ENCODE data around the gene ISCU. TPM values are rescaled to one million over a fixed set of nuclear protein-coding genes. Genes with fewer than 3 reads are reported as not detected.

The ISCU gene
- total RNA-seq, 1 experiment from 2014 or later, result 86.9 TPM

GRCh38 chr12:108602209-108602705 lies 39.9 kb downstream of the ISCU start:
- POLR2A ChIA-PET, result no interaction called here
- Histone ChIP-seq H3K4me1 (no peaks in the 10 kb centered on the region), H3K27me3 (replicated peaks; ENCODE audit: control insufficient read depth, insufficient read depth, low read length) (no peaks in the 10 kb centered on the region), H3K4me3 (ENCODE audit: low read depth, low read length) (no peak overlapping the region), H3K9me3 (no peaks in the 10 kb centered on the region), H3K36me3 (ENCODE audit: control insufficient read depth, insufficient read depth, low read length) (no peaks in the 10 kb centered on the region)
- Mint-ChIP-seq H3K36me3 (ENCODE audit: insufficient read depth, unreplicated experiment) (no peaks in the 10 kb centered on the region), H3K4me1 (ENCODE audit: low read depth, unreplicated experiment) (no peaks in the 10 kb centered on the region), H3K4me3 (ENCODE audit: unreplicated experiment) (no peak overlapping the region), H3K9me3 (ENCODE audit: unreplicated experiment) (no peaks in the 10 kb centered on the region), H3K27ac (ENCODE audit: unreplicated experiment) (no peak overlapping the region), H3K27me3 (ENCODE audit: insufficient read depth, unreplicated experiment) (peaks cover 6% of the 10 kb centered on the region)
- BruUV-seq (replicated peaks), result no TSS peak
- CTCF ChIA-PET, result no interaction called here
- TF ChIP-seq, protein P1, sequence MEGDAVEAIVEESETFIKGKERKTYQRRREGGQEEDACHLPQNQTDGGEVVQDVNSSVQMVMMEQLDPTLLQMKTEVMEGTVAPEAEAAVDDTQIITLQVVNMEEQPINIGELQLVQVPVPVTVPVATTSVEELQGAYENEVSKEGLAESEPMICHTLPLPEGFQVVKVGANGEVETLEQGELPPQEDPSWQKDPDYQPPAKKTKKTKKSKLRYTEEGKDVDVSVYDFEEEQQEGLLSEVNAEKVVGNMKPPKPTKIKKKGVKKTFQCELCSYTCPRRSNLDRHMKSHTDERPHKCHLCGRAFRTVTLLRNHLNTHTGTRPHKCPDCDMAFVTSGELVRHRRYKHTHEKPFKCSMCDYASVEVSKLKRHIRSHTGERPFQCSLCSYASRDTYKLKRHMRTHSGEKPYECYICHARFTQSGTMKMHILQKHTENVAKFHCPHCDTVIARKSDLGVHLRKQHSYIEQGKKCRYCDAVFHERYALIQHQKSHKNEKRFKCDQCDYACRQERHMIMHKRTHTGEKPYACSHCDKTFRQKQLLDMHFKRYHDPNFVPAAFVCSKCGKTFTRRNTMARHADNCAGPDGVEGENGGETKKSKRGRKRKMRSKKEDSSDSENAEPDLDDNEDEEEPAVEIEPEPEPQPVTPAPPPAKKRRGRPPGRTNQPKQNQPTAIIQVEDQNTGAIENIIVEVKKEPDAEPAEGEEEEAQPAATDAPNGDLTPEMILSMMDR (IDR thresholded peaks at IDR 0.05; ENCODE audit: insufficient read depth in 1 of 2, low read depth in 1 of 2, low read length in 1 of 2, severe bottlenecking in 1 of 2, unreplicated experiment in 1 of 2), result no peak
- DNase-seq, result no peak
- intact Hi-C loops (cut with micrococcal nuclease; ENCODE audit: unreplicated experiment), result no loop called here

- DNase-seq, result no peak
- BruUV-seq (replicated peaks), result no TSS peak
- Histone ChIP-seq H3K4me1 (no peaks in the 10 kb centered on the region), H3K9me3 (no peaks in the 10 kb centered on the region), H3K36me3 (ENCODE audit: control insufficient read depth, insufficient read depth, low read length) (no peaks in the 10 kb centered on the region), H3K27me3 (replicated peaks; ENCODE audit: control insufficient read depth, insufficient read depth, low read length) (no peaks in the 10 kb centered on the region), H3K4me3 (ENCODE audit: low read depth, low read length) (no peak overlapping the region)
- ChIA-PET POLR2A (no interaction called here), CTCF (interaction anchor here (0.5 kb wide), 1 partner anchor 350 kb away, joined by 7 read pairs; no protein-coding TSS in a partner anchor)
- intact Hi-C loops (cut with micrococcal nuclease; ENCODE audit: unreplicated experiment), result no loop called here
- H3K27ac Mint-ChIP-seq (ENCODE audit: unreplicated experiment), result no peak overlapping the region
- no peak overlapping the region for H3K4me3 Mint-ChIP-seq (ENCODE audit: unreplicated experiment)
- no peaks in the 10 kb centered on the region for H3K9me3 Mint-ChIP-seq (ENCODE audit: unreplicated experiment)
- H3K36me3 Mint-ChIP-seq (ENCODE audit: insufficient read depth, unreplicated experiment), result no peaks in the 10 kb centered on the region
- peaks cover 6% of the 10 kb centered on the region for H3K27me3 Mint-ChIP-seq (ENCODE audit: insufficient read depth, unreplicated experiment)
- no peaks in the 10 kb centered on the region for H3K4me1 Mint-ChIP-seq (ENCODE audit: low read depth, unreplicated experiment)
- TF ChIP-seq, protein P1 (IDR thresholded peaks at IDR 0.05; ENCODE audit: insufficient read depth in 1 of 2, low read depth in 1 of 2, low read length in 1 of 2, severe bottlenecking in 1 of 2, unreplicated experiment in 1 of 2), result no peak
These were observed 40.7 kb downstream of the ISCU start for GRCh38 chr12:108602976-108603704.

DNA sequence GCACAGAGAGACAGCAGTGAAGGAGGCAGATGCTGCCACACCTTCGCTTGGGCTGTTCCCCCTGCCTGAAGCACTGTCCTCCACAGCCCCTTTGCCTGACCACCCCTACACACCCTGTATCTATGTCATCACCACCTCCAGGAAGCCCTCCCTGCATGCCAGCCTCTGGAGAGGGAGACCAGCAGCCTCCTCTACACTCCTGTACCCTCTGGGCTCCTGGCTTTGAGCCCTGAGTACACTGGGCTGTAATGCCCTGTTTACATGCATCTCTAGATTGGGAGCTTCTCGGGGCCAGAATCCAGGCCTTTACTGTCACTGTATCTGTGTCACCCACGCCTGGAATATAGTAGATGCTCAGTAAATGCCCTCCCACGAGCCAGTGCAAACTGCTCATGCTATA lies 41.3 kb downstream of the ISCU start:
- Mint-ChIP-seq H3K4me1 (ENCODE audit: low read depth, unreplicated experiment) (no peaks in the 10 kb centered on the region), H3K36me3 (ENCODE audit: insufficient read depth, unreplicated experiment) (no peaks in the 10 kb centered on the region), H3K4me3 (ENCODE audit: unreplicated experiment) (no peak overlapping the region), H3K9me3 (ENCODE audit: unreplicated experiment) (no peaks in the 10 kb centered on the region), H3K27ac (ENCODE audit: unreplicated experiment) (no peak overlapping the region), H3K27me3 (ENCODE audit: insufficient read depth, unreplicated experiment) (peaks cover 6% of the 10 kb centered on the region)
- ChIA-PET CTCF (no interaction called here), POLR2A (no interaction called here)
- no peak for DNase-seq
- Histone ChIP-seq H3K36me3 (ENCODE audit: control insufficient read depth, insufficient read depth, low read length) (no peaks in the 10 kb centered on the region), H3K9me3 (no peaks in the 10 kb centered on the region), H3K4me3 (ENCODE audit: low read depth, low read length) (no peak overlapping the region), H3K27me3 (replicated peaks; ENCODE audit: control insufficient read depth, insufficient read depth, low read length) (no peaks in the 10 kb centered on the region), H3K4me1 (no peaks in the 10 kb centered on the region)
- TF ChIP-seq, protein P1 (IDR thresholded peaks at IDR 0.05; ENCODE audit: insufficient read depth in 1 of 2, low read depth in 1 of 2, low read length in 1 of 2, severe bottlenecking in 1 of 2, unreplicated experiment in 1 of 2), result no peak
- intact Hi-C loops (cut with micrococcal nuclease; ENCODE audit: unreplicated experiment), result no loop called here
- BruUV-seq (replicated peaks), result no TSS peak
